CD8-positive, alpha-beta memory T cell (primary cell): ENCODE measurements around the gene FLACC1. TPM values are rescaled to one million over a fixed set of nuclear protein-coding genes. Genes with fewer than 3 reads are reported as not detected.

Source experiments
- CTCF ChIA-PET: fragments of 350-600 bp; sonication (Branson Sonifier 250); formaldehyde crosslinking; loops from one replicate; lab custom pipeline; 2021; ENCODE audit warnings: antibody characterized with exemption; lab: Charles Lee
- POLR2A ChIA-PET: fragments of 350-600 bp; sonication (Branson Sonifier 250); formaldehyde crosslinking; loops from one replicate; lab custom pipeline; 2021; ENCODE audit warnings: antibody characterized with exemption; lab: Charles Lee
- DNase-seq, 5 donors: peaks; one replicate each; pipeline versions ENCODE4 v3.0.0 to v3.0.0-alpha.2; 2020 to 2022; ENCODE audit warnings: mixed read lengths in 1 of 5
- H3K27ac ChIP-seq: one replicate; pipeline ENCODE4 v1.7.0; 2013; ENCODE audit warnings: low read depth, mild to moderate bottlenecking, low read length, moderate library complexity
- H3K27me3 ChIP-seq: 2 replicates; pipeline ENCODE4 v1.7.0; 2013; ENCODE audit warnings: low read length, mild to moderate bottlenecking; ENCODE audit not compliant: insufficient read depth, poor library complexity, severe bottlenecking
- H3K36me3 ChIP-seq: 2 replicates; pipeline ENCODE4 v1.7.0; 2013; ENCODE audit warnings: mild to moderate bottlenecking, low read length, moderate library complexity; ENCODE audit not compliant: insufficient read depth
- H3K4me1 ChIP-seq: 2 replicates; pipeline ENCODE4 v1.7.0; 2013; ENCODE audit warnings: mild to moderate bottlenecking, low read length, moderate library complexity; ENCODE audit not compliant: insufficient read depth
- H3K4me3 ChIP-seq: 2 replicates; pipeline ENCODE4 v1.7.0; 2013; ENCODE audit warnings: mild to moderate bottlenecking, low read length
- H3K9me3 ChIP-seq: 2 replicates; pipeline ENCODE4 v1.7.0; 2013; ENCODE audit warnings: mild to moderate bottlenecking, low read length
- H3K27ac Mint-ChIP-seq, 8 donors: one replicate each; pipeline ENCODE4 v1.8.0; 2020 to 2021; ENCODE audit warnings: mixed read lengths in 8 of 8, mild to moderate bottlenecking in 6 of 8, inconsistent platforms in 3 of 8, moderate library complexity in 3 of 8
- H3K27me3 Mint-ChIP-seq, 2 donors: one replicate each; pipeline ENCODE4 v1.8.0; 2020 to 2021; ENCODE audit warnings: mixed read lengths in 2 of 2, mild to moderate bottlenecking in 1 of 2, moderate library complexity in 1 of 2
- H3K36me3 Mint-ChIP-seq, 3 donors: one replicate each; pipeline ENCODE4 v1.8.0; 2020 to 2021; ENCODE audit warnings: mixed read lengths in 3 of 3, inconsistent platforms in 1 of 3, mild to moderate bottlenecking in 1 of 3
- H3K4me1 Mint-ChIP-seq, 3 donors: one replicate each; pipeline ENCODE4 v1.8.0; 2020 to 2021; ENCODE audit warnings: mixed read lengths in 3 of 3, inconsistent platforms in 1 of 3, mild to moderate bottlenecking in 1 of 3
- H3K4me3 Mint-ChIP-seq, 7 donors: one replicate each; pipeline ENCODE4 v1.8.0; 2020 to 2021; ENCODE audit warnings: mixed read lengths in 7 of 7, mild to moderate bottlenecking in 6 of 7, moderate library complexity in 4 of 7, inconsistent platforms in 2 of 7
- H3K9me3 Mint-ChIP-seq, 5 donors: one replicate each; pipeline ENCODE4 v1.8.0; 2020 to 2022; ENCODE audit warnings: mixed read lengths in 5 of 5, mild to moderate bottlenecking in 3 of 5, moderate library complexity in 2 of 5, inconsistent platforms in 1 of 5
- polyA plus RNA-seq: library from polyadenylated mRNA; unstranded; fragments of 300-500 nt; fragmentation: Illumina TruSeq; gene quantifications from one replicate; pipeline ENCODE4 v1.2.3, GENCODE V29; 2021
- total RNA-seq, 2 experiments: library from RNA; stranded (reverse); gene quantifications; one replicate each; pipeline ENCODE4 v1.2.3, GENCODE V29; 2021

FLACC1 gene
- total and polyA plus RNA-seq, 3 experiments from 2014 or later = 0.97 to 2.5 (median 1.8) TPM

DNA sequence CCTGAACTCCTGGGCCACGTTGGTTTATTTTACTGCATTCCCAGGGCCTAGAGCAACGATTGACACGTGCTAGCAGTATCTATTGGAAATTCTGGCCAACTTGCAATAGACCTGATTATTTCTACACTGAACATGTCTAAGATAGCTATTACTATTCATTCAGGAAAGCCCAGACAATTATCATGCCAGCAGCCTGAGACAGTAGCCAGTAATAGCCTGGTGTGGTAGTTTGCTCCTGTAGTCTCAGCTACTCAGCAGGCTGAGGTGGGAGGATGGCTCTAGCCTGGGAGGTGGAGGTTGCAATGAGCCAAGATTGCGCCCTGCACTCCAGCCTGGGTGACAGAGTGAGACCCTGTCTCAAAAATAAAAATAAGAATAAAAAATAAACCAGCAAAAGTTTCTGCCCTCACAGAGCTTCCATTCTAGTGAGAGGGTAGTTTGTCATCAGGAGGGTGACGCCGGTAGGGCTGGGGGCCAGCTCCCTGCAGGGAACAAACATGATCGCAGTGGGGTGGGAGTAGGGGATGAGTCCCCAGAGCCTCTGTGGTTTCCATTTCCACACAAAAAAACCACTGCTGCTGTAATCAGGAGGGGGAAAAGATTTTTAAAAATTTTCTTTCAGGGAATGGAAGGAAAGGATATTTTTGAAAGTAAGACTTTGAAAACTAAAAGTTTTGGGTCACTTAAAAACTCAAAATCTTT lies 92.5 kb downstream of the FLACC1 start:
- Mint-ChIP-seq H3K27ac (peak overlapping the region; percentile 83 to 95 (median 88)), H3K9me3 (no peaks in the 10 kb centered on the region), H3K4me3 (peak overlapping the region; percentile 79 to 94 (median 92)), H3K4me1 (peaks cover 72 to 75% (median 73%) of the 10 kb centered on the region in 3 donors), H3K27me3 (no peaks in the 10 kb centered on the region), H3K36me3 (peaks cover 13 to 63% (median 29%) of the 10 kb centered on the region in 3 donors)
- ChIA-PET CTCF (interaction anchor here (0.9 to 18.6 kb wide), 5 partner anchors 8 to 31 kb away, joined by 3 to 185 read pairs (median 7); no protein-coding TSS in a partner anchor), POLR2A (interaction anchor here (0.6 to 2.1 kb wide), 2 partner anchors 11 to 81 kb away, joined by 3 to 10 read pairs; no protein-coding TSS in a partner anchor)
- peak overlapping the region; percentile 38 for H3K27ac ChIP-seq
- H3K4me1 ChIP-seq = peaks cover 72% of the 10 kb centered on the region
- no peaks in the 10 kb centered on the region for H3K9me3 ChIP-seq
- H3K4me3 ChIP-seq = peak overlapping the region; percentile 33
- H3K36me3 ChIP-seq = peaks cover 28% of the 10 kb centered on the region
- DNase-seq = no peak
- H3K27me3 ChIP-seq = no peaks in the 10 kb centered on the region

DNA sequence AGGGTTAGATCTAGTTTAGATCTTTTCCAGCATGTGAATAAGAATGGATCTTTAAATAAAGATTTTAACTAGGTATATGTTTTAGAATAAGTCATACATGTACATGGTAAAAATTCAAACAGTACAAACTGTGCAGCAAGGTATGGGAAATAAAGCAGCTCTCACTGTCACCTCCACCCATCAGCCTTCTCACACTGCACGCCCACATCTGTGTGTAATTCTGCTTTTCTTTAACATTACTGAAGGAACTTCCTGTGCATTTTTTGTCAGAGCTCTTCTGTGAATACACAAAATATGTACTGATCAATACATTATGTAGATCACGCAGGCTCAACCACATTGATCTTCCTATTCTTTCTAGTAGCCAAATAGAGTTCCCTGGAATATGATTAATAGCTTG lies 93.4 kb downstream of the FLACC1 start:
- H3K4me1 ChIP-seq = peaks cover 73% of the 10 kb centered on the region
- ChIA-PET CTCF (interaction anchor here (0.8 to 18.6 kb wide), 4 partner anchors 8 to 30 kb away, joined by 3 to 185 read pairs (median 38); no protein-coding TSS in a partner anchor), POLR2A (interaction anchor here (2.1 kb wide), 1 partner anchor 10 kb away, joined by 10 read pairs; no protein-coding TSS in a partner anchor)
- H3K27ac Mint-ChIP-seq = peak overlapping the region; percentile 39 to 91 (median 86)
- peaks cover 20% of the 10 kb centered on the region for H3K36me3 ChIP-seq
- H3K4me3 ChIP-seq = peak overlapping the region; percentile 33
- no peaks in the 10 kb centered on the region for H3K27me3 Mint-ChIP-seq
- peak overlapping the region; percentile 38 for H3K27ac ChIP-seq
- H3K4me3 Mint-ChIP-seq = peak overlapping the region; percentile 79 to 94 (median 92)
- H3K9me3 ChIP-seq = no peaks in the 10 kb centered on the region
- no peaks in the 10 kb centered on the region for H3K9me3 Mint-ChIP-seq
- H3K27me3 ChIP-seq = no peaks in the 10 kb centered on the region
- peaks cover 13 to 54% (median 25%) of the 10 kb centered on the region in 3 donors for H3K36me3 Mint-ChIP-seq
- peaks cover 71 to 73% (median 72%) of the 10 kb centered on the region in 3 donors for H3K4me1 Mint-ChIP-seq
- peak in 1 of 5 donors; percentile 28 for DNase-seq

DNA sequence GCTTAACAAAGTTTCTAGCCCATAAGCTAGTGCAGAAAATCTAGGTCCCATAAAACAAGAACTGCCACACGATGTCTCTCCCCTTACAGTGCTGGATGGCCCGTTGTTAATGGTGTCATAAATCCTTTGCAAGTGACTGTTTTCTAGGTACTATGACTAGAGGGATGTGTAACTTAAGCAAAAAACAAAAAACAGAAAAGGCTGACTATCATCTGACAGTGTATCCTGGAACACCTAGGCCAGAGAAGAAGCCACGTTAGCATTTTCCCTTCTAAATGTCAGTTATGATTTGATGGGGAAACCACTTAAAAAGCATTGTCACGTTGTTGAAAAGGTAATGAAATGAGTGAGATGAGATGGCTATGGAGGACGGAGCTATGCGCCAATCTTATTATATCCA lies 94.4 kb downstream of the FLACC1 start:
- Histone ChIP-seq H3K4me3 (peak overlapping the region; percentile 31), H3K36me3 (peaks cover 13% of the 10 kb centered on the region), H3K9me3 (no peaks in the 10 kb centered on the region), H3K4me1 (peaks cover 74% of the 10 kb centered on the region), H3K27me3 (no peaks in the 10 kb centered on the region), H3K27ac (peak overlapping the region; percentile 2)
- peaks cover 75 to 77% (median 76%) of the 10 kb centered on the region in 3 donors for H3K4me1 Mint-ChIP-seq
- peak overlapping the region; percentile 61 to 96 (median 87) for H3K27ac Mint-ChIP-seq
- H3K36me3 Mint-ChIP-seq = peaks cover 13 to 51% (median 21%) of the 10 kb centered on the region in 3 donors
- POLR2A ChIA-PET = interaction anchor here (2.1 to 3.8 kb wide), 2 partner anchors 9 to 30 kb away, joined by 10 to 35 read pairs; no protein-coding TSS in a partner anchor
- peaks cover 0 to 4% of the 10 kb centered on the region in 2 donors for H3K27me3 Mint-ChIP-seq
- peak overlapping the region; percentile 79 to 94 (median 92) for H3K4me3 Mint-ChIP-seq
- no peaks in the 10 kb centered on the region for H3K9me3 Mint-ChIP-seq
- DNase-seq = peak in 2 of 5 donors; percentile 15 to 26
- CTCF ChIA-PET = interaction anchor here (1.0 to 18.6 kb wide), 3 partner anchors 25 to 101 kb away, joined by 4 to 185 read pairs (median 72); no protein-coding TSS in a partner anchor

DNA sequence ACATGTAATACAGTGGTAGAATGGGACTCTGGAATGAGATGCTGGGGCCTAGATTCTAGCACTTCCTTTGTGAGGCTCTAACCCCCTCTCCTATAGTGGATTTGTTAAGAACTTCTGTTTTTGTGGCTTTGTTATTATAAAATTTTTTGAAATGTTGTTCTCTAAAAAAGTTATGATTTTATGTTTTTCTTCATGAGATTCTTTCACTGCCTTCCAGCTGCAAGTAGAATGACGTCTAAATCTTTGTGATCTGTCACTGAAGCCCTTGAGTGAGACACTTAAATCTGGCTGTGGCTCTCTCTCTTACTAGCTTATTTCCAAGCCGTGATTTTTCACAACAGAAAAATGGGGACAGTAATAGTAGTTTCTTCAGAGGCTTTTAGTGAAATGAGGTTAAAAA lies 95.2 kb downstream of the FLACC1 start:
- peak overlapping the region; percentile 97 for H3K27ac ChIP-seq
- peaks cover 13 to 49% (median 16%) of the 10 kb centered on the region in 3 donors for H3K36me3 Mint-ChIP-seq
- H3K9me3 ChIP-seq = no peaks in the 10 kb centered on the region
- H3K27ac Mint-ChIP-seq = peak overlapping the region; percentile 87 to 100 (median 98)
- peaks cover 0 to 7% of the 10 kb centered on the region in 2 donors for H3K27me3 Mint-ChIP-seq
- peak in 1 of 5 donors; percentile 51 for DNase-seq
- ChIA-PET CTCF (interaction anchor here (1.1 to 18.6 kb wide), 6 partner anchors 20 to 189 kb away, joined by 3 to 185 read pairs (median 8); partner anchors contain the start of genes STRADB and TRAK2), POLR2A (interaction anchor here (0.6 to 3.8 kb wide), 4 partner anchors 25 to 505 kb away, joined by 3 to 35 read pairs (median 4); partner anchors contain the start of gene ORC2)
- H3K4me1 ChIP-seq = peaks cover 74% of the 10 kb centered on the region
- peaks cover 6% of the 10 kb centered on the region for H3K36me3 ChIP-seq
- H3K4me3 Mint-ChIP-seq = peak overlapping the region; percentile 95 to 100 (median 99)
- H3K4me1 Mint-ChIP-seq = peaks cover 73 to 77% (median 74%) of the 10 kb centered on the region in 3 donors
- H3K9me3 Mint-ChIP-seq = no peaks in the 10 kb centered on the region
- H3K4me3 ChIP-seq = peak overlapping the region; percentile 100
- H3K27me3 ChIP-seq = no peaks in the 10 kb centered on the region

DNA sequence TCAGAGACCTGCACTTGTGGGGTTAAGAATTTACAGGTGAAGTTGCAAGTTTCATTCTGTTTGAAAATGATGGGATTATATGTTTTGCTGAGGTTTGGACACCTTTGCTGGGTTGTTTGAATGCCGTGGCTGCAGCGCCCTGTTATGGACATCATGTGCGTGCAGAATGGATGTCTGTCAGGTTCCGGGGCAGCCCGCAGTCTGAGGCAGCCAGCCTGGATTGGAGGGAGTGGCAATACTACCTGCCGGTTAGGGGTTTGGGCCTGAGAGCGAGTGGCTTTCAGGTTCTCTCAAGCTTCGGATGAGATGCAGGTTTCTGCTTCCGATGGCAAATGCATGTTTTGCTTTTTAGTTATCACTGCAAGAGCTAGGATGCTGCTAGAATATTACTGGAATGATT lies 95.7 kb downstream of the FLACC1 start:
- peaks cover 72 to 77% (median 74%) of the 10 kb centered on the region in 3 donors for H3K4me1 Mint-ChIP-seq
- H3K4me3 Mint-ChIP-seq = peak overlapping the region; percentile 95 to 100 (median 99)
- ChIA-PET POLR2A (interaction anchor here (0.6 to 3.8 kb wide), 7 partner anchors 9 to 298 kb away, joined by 3 to 35 read pairs (median 4); partner anchors contain the start of genes CFLAR, ORC2, STRADB and TRAK2), CTCF (interaction anchor here (1.1 to 18.6 kb wide), 7 partner anchors 9 to 190 kb away, joined by 3 to 185 read pairs (median 7); partner anchors contain the start of genes STRADB and TRAK2)
- DNase-seq = peak; percentile 46 to 85 (median 57)
- H3K27ac ChIP-seq = peak overlapping the region; percentile 97
- peaks cover 2% of the 10 kb centered on the region for H3K36me3 ChIP-seq
- peaks cover 74% of the 10 kb centered on the region for H3K4me1 ChIP-seq
- no peaks in the 10 kb centered on the region for H3K9me3 Mint-ChIP-seq
- peaks cover 12 to 44% (median 13%) of the 10 kb centered on the region in 3 donors for H3K36me3 Mint-ChIP-seq
- no peaks in the 10 kb centered on the region for H3K9me3 ChIP-seq
- no peaks in the 10 kb centered on the region for H3K27me3 ChIP-seq
- H3K27ac Mint-ChIP-seq = peak overlapping the region; percentile 87 to 100 (median 98)
- H3K4me3 ChIP-seq = peak overlapping the region; percentile 100
- peaks cover 0 to 7% of the 10 kb centered on the region in 2 donors for H3K27me3 Mint-ChIP-seq

DNA sequence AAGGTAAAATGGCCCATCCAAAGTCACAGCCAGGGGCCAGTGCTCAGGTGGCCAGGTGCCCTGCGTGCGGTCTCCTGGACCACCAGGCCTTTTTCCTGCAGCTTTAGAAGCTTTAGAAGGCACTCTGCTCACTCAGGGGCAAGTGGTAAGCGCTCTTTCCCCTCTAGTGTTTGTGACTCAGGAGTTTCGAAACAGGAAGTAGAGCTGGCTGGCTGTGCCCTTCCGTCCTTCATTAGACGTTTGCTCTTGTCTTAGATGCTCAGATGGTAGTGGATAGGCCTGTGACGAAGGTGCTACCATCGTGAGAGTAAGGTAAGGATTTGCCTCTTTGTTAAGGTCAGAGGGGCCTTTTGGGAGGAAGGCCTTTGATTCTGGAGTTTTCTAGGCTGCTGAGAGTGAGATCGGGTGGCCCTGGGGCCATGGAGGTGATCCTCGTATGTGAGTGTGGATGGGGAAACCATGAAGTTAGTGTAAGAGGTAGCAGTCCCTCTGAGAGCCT lies 96.8 kb downstream of the FLACC1 start, which contains the start of gene CASP8:
TSS of gene CASP8 (plus strand) at position 235 of the 499 bp plus-strand sequence. CDS start 5,951 bp downstream, outside the sequence.
- POLR2A ChIA-PET = interaction anchor here (0.5 to 3.8 kb wide), 17 partner anchors 8 to 547 kb away, joined by 3 to 35 read pairs (median 4); partner anchors contain the start of genes CFLAR, CLK1, NIF3L1 and PPIL3
- peak within 1 kb of the TSS; percentile 97 for H3K27ac ChIP-seq
- H3K36me3 Mint-ChIP-seq = peaks cover 8 to 35% (median 13%) of the 10 kb centered on the region in 3 donors
- CTCF ChIA-PET = interaction anchor here (0.7 to 18.6 kb wide), 11 partner anchors 10 to 191 kb away, joined by 3 to 185 read pairs (median 7); partner anchors contain the start of genes STRADB and TRAK2
- H3K4me1 ChIP-seq = peaks cover 76% of the 10 kb centered on the region
- no peaks in the 10 kb centered on the region for H3K9me3 ChIP-seq
- DNase-seq = peak; percentile 48 to 85 (median 72)
- H3K36me3 ChIP-seq = no peaks in the 10 kb centered on the region
- H3K4me1 Mint-ChIP-seq = peaks cover 68 to 77% (median 72%) of the 10 kb centered on the region in 3 donors
- peak within 1 kb of the TSS; percentile 98 to 100 (median 99) for H3K27ac Mint-ChIP-seq
- H3K9me3 Mint-ChIP-seq = no peaks in the 10 kb centered on the region
- peak within 1 kb of the TSS; percentile 100 for H3K4me3 ChIP-seq
- H3K4me3 Mint-ChIP-seq = peak within 1 kb of the TSS; percentile 95 to 100 (median 99)
- no peaks in the 10 kb centered on the region for H3K27me3 ChIP-seq
- peaks cover 0 to 7% of the 10 kb centered on the region in 2 donors for H3K27me3 Mint-ChIP-seq
